Sigmoid colon (tissue), 3 donors: Measurements from ENCODE around the gene ADGRE2.

ENCODE experiments used
- POLR2A ChIP-seq, 2 donors: fragments of 450-650 bp; IDR thresholded peaks; one replicate each; pipeline ENCODE4 v1.6.1; 2016; ENCODE audit warnings: antibody characterized with exemption in 2 of 2, mild to moderate bottlenecking in 2 of 2, moderate library complexity in 2 of 2
- TF ChIP-seq, protein P1 (sequence below), 4 experiments: fragments of 450-650 bp in 3 of 4; fragments of 200-600 bp in 1 of 4; IDR thresholded peaks; one replicate each; pipeline ENCODE4 v1.5.1; 2016 to 2019; ENCODE audit warnings: antibody characterized with exemption in 4 of 4, mild to moderate bottlenecking in 3 of 4, moderate library complexity in 2 of 4

DNA sequence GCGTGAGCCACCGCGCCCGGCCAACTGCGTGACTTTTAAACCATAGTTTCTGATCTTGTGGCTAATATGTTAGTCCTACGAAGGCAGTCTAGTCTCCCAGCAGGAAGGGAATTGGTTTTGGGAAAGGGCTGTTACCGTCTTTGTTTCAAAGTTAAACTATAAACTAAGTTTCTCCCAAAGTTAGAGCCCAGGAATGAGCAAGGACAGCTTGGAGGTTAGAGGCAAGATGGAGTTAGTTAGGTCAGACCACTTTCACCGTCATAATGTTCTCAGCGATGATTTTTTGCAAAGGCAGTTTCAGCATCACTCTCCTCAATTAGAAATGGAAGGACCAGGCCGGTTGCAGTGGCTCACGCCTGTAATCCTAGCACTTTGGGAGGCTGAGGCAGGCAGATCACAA, 17.7 kb upstream of the ADGRE2 start:
- TF ChIP-seq POLR2A (IDR thresholded peaks at IDR 0.05), result no peak
- TF ChIP-seq, protein P1, sequence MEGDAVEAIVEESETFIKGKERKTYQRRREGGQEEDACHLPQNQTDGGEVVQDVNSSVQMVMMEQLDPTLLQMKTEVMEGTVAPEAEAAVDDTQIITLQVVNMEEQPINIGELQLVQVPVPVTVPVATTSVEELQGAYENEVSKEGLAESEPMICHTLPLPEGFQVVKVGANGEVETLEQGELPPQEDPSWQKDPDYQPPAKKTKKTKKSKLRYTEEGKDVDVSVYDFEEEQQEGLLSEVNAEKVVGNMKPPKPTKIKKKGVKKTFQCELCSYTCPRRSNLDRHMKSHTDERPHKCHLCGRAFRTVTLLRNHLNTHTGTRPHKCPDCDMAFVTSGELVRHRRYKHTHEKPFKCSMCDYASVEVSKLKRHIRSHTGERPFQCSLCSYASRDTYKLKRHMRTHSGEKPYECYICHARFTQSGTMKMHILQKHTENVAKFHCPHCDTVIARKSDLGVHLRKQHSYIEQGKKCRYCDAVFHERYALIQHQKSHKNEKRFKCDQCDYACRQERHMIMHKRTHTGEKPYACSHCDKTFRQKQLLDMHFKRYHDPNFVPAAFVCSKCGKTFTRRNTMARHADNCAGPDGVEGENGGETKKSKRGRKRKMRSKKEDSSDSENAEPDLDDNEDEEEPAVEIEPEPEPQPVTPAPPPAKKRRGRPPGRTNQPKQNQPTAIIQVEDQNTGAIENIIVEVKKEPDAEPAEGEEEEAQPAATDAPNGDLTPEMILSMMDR (IDR thresholded peaks at IDR 0.05), result no peak
